ENCODE data around the gene LUZP2.

LUZP2 gene

DNA sequence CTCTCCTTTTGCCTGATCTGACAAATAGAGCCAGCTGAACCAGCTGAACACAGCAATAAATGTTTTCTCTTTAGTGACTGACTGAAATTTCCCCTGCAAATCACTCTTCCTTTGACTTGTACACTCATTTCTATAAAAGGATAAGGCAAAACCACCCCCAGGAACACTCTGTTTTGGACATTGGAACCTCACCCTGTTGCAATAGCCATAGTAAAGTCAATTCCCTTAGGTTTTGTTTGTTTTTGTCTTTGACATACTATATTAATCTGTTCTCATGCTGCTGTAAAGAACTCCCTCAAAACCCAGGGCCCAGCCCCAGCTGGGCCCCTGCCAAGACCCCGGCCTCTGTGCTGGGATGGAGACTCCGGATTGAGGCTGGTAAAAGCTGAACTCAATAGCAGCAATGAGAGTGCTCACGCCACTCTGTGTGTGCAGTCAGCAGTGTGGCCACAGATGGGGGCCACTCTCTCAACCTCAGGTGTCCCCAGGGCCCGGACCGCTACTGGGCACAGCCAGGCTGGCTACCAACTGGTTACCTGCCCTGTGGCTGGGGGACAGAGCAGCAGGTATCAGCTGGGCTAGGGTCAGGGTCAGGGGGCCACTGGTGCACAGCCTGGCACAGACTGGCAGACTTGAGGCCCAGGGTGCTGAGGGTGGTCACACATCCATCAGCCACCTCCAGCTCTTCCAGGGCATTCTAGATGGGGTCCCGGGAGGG, 597.4 kb downstream of the LUZP2 start:
- no peak for DNase-seq

DNA sequence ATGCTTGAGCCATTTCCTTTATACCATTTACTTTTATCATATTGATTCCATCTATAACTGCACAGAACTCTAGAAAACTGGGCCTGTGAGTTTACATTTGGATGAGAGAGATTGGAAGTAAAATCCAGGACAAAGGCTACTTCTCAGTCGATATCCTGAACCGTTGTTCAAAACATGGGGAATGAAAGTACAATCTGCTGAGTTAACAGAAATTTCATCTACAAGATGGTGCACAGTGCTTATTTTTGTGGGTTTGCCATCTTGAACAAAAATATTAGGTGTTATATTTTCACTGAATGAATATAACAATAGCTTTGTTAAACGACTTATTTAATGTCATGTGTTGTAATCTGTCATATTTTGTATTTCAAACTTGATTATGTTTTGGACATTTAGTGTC, 622.6 kb downstream of the LUZP2 start:
- DNase-seq: no peak

Data from hypothalamus (tissue), 51 donors.